Hematopoietic multipotent progenitor cell treated with erythropoietin and hydrocortisone succinate and interleukin-3 and kit ligand, for 6 days (in vitro differentiated cells): ENCODE results near the gene SNORC.
"Not testable (repeated sequence)": the region's sequence is repeated elsewhere in the genome, so short reads cannot be mapped to it uniquely, and the experiment has no call there.

ENCODE experiments used
- DNase-seq: peaks from one replicate; pipeline ENCODE4 v3.0.0-alpha.2; 2015

The SNORC gene

DNA sequence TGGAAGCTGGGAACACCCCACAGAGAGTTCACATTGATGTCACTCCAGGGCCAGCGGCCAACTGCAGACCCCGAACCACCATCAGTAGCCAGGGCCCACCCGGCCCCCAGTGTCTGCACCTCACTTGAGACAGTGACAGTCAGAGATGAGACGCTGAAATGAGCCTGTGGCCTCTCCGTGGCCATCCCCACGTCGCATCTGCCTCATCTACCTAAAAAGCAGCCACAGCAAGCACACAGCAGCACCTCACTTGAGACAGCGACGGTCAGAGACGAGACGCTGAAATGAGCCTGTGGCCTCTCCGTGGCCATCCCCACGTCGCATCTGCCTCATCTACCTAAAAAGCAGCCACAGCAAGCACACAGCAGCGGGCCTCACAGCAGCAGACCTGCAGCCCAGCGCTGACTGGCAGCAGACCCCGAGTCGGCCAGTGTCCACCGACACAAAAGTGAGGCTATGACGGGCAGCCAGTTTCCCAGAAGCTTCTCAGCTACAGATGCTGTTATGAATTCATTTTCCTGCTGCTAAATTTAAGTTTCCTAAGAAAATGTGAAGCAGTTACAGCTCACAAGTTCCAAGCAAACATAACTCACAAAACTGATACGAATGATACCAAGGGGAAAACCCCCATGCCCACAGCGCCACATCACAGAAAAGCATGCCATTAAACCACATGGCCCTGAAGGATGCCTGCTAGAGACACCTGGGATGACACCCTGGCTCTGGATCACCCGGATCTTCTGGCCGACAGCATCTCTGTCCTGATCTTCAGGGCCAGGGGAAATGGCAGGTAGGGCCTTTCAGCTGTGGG, 27.7 kb downstream of the SNORC start:
- no peak for DNase-seq

- no peak for DNase-seq
These were observed 28.8 kb downstream of the SNORC start for GRCh38 chr2:232898592-232899543.

- DNase-seq, result no peak
These were observed 31.0 kb downstream of the SNORC start for GRCh38 chr2:232900811-232901735.

- DNase-seq, result no peak
These were observed 31.9 kb downstream of the SNORC start for GRCh38 chr2:232901736-232902578.

DNA sequence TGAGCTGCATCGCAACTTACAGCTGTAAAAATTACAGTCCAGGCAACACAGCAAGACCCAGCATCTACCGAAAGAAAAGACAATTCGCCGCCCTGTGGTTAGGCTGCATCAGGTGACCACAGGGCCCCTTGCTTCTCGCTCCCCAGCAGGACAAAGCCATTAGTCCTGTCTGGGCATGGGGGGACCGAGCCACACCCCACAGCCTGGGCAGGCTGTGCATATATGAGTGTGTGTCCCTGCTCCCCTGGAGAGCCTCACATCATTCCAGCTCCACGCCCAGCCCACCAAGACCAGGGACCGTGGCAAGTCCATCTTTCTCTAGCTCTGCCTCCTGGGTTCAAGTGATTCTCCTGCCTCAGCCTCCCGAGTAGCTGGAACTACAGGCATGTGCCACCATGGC, 33.9 kb downstream of the SNORC start:
- no peak for DNase-seq

- not testable (repeated sequence) for DNase-seq
These were observed 37.0 kb downstream of the SNORC start for GRCh38 chr2:232906867-232907717.

DNA sequence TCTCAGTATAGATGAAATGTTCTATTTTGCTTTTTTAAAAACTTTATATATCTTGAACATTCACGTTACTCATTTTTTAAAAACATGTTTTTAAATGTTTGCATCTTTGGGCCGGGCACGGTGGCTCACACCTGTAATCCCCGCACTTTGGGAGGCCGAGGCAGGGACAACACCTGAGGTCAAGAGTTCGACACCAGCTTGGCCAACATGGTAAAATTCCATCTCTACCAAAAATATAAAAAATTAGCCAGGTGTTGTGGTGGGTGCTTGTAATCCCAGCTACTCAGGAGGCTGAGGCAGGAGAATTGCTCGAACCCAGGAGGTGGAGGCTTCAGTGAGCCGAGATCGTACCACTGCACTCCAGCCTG, 37.6 kb downstream of the SNORC start:
- not testable (repeated sequence) for DNase-seq

DNA sequence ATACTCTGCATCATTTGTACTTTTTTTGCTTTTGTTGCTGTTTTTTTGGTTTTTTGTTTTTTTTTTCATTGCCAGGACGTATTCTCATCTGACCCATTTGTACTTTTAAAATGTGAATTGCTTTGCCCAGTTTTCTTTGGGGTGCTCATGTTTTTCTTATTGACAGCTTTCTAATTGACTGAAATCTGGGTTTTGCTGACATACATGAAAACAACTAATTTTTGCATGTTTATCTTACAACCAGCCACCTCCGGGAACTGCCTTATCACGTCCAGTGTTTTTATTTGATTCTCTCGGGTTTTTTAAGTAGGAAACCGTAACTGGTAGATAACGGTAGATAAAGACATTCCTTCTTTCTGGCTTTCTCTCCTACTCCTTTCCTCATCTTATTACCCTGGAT, 38.6 kb downstream of the SNORC start:
- no peak for DNase-seq

- DNase-seq, result no peak
These were observed 40.3 kb downstream of the SNORC start for GRCh38 chr2:232910376-232910775.

- no peak for DNase-seq
These were observed 41.7 kb downstream of the SNORC start for GRCh38 chr2:232911712-232912277.

DNA sequence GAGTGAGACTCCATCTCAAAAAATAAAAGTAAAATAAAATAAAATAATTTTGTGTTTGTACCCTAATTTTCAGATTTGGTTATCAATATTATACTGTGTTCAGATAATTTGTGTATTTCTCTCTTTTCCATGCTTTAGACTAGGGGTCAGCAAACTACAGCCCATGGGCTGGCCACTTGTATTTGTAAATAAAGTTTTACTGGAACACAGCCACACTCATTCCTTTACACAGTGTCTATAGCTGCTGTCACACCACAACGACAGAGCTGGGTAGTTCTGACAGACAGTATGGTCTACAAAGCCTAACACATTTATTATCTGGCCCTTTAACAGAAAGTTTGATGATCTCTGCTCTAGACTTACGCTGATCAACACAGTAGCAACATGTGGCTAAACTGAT, 43.8 kb downstream of the SNORC start:
- DNase-seq, result no peak

DNA sequence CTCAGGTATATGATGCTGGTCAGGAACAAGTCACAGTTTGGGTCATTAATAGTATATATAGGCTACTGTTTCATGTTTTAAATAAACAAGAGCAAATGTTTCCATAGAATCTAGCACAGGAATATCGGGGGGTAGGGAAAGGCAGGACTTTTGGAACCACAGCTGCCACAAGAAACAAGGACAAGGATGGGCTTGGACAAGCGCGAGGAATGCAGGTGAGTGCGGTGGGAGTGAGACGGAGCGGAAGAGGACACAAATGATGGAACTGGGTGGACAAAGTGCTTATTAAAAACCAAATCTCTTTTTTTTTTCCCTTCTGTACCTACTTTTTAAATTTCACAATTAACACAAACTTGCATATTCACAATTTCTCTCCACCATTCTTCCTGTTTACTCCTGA, 49.1 kb downstream of the SNORC start:
- no peak for DNase-seq

GRCh38 chr2:232920055-232920454, 50.0 kb downstream of the SNORC start:
- no peak for DNase-seq

DNA sequence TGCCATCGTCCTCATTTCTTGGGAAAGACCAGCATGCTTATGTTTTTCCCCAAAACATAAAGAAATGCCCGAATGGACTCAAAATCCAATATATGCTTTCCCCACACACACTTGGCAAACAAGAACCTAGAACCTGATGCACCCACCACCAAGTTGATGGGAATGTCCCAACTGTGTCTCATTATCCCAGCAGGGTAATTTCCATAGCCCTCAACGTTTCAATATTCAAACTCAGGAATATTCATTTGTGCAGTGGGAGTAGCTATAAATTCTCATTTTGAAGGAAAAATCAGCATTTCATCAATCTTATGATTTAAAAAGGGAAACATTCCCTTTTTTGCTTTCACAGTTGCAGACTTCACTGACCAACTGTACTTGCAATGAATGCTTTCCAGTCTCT, 50.7 kb downstream of the SNORC start:
- no peak for DNase-seq

- DNase-seq, result no peak
These were observed 54.4 kb downstream of the SNORC start for GRCh38 chr2:232924433-232924832.

DNA sequence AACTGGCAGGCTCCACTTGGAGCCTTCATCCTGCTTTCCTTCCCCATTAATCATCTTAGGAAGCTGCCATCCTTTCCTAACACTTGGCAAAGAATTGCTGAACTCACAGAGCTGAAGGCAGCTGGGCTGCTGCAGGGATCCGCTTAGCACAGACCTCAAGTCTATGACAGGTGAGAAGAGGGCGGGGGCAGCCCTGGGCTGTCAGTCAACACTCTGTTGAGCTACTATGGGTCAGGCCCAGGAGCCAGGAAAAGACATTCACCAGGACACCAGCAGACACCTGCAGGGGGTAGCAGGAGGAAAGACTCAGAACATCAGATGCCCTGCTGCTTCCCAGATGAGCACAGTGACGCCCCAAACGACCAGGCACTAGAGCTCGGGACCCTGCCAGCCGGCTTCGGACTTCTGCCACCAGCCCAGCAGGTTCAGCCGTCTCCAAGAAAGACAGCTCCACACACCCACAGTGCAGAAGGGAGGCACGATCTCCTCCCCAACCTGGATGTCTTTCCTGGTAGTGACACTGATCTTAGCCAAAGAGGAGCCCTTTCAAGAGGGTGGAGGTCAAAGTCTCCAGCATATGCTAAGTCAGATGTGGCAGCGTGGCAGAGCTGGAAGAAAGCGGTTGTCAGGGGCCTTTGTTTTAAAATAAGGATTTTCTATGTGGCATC, 55.2 kb downstream of the SNORC start:
- DNase-seq, result no peak

GRCh38 chr2:232925821-232926156, 55.7 kb downstream of the SNORC start:
- DNase-seq, result no peak

- peak; percentile 9 for DNase-seq
These were observed 56.4 kb downstream of the SNORC start for GRCh38 chr2:232926431-232926939.

GRCh38 chr2:232927032-232927792, 57.1 kb downstream of the SNORC start:
- DNase-seq, result peak; percentile 8
